Measurements from ENCODE around the gene ZNF384.

ZNF384 gene

DNA sequence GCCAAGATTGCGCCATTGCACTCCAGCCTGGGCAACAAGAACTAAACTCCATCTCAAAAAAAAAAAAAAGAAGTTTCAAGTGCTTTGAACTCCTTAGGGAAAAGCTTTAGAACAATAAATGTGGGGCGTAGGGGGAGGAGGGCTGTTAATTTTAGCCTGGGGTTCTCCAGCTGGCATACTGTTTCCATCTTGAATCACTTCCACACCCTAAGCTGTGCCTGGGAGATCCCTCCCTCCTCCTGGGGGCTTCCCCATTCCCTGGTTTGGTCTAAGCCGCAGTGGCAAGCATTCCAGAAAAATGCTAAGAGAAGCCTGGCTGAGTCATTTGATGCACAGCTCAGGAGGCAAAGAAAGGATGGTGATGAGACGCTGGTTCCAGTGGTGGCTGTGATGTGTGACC, 2.3 kb upstream of the ZNF384 start:
- TF ChIP-seq, protein P1, sequence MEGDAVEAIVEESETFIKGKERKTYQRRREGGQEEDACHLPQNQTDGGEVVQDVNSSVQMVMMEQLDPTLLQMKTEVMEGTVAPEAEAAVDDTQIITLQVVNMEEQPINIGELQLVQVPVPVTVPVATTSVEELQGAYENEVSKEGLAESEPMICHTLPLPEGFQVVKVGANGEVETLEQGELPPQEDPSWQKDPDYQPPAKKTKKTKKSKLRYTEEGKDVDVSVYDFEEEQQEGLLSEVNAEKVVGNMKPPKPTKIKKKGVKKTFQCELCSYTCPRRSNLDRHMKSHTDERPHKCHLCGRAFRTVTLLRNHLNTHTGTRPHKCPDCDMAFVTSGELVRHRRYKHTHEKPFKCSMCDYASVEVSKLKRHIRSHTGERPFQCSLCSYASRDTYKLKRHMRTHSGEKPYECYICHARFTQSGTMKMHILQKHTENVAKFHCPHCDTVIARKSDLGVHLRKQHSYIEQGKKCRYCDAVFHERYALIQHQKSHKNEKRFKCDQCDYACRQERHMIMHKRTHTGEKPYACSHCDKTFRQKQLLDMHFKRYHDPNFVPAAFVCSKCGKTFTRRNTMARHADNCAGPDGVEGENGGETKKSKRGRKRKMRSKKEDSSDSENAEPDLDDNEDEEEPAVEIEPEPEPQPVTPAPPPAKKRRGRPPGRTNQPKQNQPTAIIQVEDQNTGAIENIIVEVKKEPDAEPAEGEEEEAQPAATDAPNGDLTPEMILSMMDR (IDR thresholded peaks at IDR 0.05; ENCODE audit: insufficient read depth, low read depth, low read length, missing control alignments): no peak
- no peak for DNase-seq (ENCODE audit: low read depth)
- no peak overlapping the region for H3K4me3 ChIP-seq (ENCODE audit: low read depth, low read length)

DNA sequence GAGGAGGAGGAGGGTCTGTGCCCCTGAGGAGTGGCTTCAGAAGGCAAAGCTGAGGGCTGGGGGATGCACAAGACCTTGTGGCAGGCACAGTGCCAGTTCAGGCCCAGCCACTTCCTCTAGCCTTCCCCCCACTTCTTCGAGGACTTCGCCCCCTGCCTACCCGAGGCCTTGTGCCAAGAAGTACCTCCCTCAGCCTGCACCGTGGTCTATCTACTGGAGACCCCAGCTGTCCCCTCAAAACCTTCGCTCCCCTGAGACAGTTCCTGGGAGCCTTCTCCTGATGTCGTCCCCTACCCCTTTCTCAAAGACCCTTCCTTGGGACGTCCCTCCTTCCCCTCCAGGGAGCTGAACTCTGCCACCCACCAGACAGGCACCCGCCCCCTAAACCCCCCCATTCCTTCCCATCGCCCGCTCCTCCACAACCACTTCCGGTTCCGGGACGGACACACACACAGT, 604 bp downstream of the ZNF384 start:
- TF ChIP-seq, protein P1 (IDR thresholded peaks at IDR 0.05; ENCODE audit: insufficient read depth, low read depth, low read length, missing control alignments): no peak
- peak; percentile 65 for DNase-seq (ENCODE audit: low read depth)
- H3K4me3 ChIP-seq (ENCODE audit: low read depth, low read length): peak overlapping the region; percentile 88

DNA sequence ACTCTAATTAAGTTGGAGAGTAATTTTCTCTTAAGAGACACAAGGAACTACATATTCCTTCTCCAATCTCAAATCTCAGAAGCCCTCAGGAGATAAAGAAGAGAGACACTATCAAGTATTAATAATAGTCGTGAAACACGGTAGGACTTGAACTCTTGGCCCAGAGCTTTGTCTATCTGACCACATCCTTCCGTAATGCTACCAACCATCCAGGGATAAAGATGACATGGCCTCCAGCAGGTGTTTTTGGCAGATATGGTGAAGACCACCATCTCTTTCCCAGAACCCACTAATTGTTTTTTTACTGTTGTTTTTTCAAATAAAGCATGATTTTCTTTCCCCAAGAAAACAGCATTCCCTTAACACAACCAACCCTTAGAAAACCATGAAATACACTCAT, 3.4 kb downstream of the ZNF384 start:
- DNase-seq (ENCODE audit: low read depth): no peak
- TF ChIP-seq, protein P1 (IDR thresholded peaks at IDR 0.05; ENCODE audit: insufficient read depth, low read depth, low read length, missing control alignments): no peak
- no peak overlapping the region for H3K4me3 ChIP-seq (ENCODE audit: low read depth, low read length)

DNA sequence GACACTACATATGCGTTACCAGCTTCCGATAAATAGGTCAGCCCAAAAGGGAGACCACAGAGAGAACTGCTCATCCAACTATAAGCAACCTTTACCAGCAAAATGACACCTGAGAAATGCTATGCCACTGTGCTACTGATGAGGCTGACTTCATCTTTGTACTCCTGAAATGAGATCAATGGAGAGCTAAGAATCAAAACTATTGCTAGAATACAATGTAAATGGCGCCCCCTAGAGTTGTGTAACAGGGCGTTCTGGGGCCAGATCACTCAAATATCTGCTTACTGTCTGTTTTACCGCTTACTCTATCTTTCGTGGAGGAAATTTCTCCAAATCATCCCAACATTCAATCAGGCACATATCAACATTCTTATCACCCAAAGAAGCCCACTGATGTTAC, 4.6 kb downstream of the ZNF384 start:
- TF ChIP-seq, protein P1 (IDR thresholded peaks at IDR 0.05; ENCODE audit: insufficient read depth, low read depth, low read length, missing control alignments): peak; percentile 52
- no peak overlapping the region for H3K4me3 ChIP-seq (ENCODE audit: low read depth, low read length)
- peak; percentile 64 for DNase-seq (ENCODE audit: low read depth)

DNA sequence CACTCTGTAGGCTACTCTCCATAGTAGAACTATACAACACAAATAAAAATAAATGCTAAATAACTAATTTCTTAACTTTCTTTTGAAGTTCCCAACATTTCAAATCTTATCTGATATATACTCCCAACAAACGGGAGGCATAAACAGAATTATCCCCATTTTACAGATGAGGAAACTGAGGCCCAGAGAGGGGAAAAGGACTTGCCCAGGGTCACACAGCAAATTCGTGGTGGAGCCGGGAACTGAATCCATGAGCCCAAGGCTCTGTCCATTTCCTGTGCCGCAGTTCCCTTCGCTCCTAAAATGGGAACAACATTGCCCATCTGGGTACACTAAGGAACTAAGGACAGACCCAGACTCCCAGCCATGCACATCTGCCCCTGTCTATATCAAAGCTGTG, 12.2 kb downstream of the ZNF384 start:
- TF ChIP-seq, protein P1 (IDR thresholded peaks at IDR 0.05; ENCODE audit: insufficient read depth, low read depth, low read length, missing control alignments): no peak
- DNase-seq (ENCODE audit: low read depth): no peak
- no peak overlapping the region for H3K4me3 ChIP-seq (ENCODE audit: low read depth, low read length)

DNA sequence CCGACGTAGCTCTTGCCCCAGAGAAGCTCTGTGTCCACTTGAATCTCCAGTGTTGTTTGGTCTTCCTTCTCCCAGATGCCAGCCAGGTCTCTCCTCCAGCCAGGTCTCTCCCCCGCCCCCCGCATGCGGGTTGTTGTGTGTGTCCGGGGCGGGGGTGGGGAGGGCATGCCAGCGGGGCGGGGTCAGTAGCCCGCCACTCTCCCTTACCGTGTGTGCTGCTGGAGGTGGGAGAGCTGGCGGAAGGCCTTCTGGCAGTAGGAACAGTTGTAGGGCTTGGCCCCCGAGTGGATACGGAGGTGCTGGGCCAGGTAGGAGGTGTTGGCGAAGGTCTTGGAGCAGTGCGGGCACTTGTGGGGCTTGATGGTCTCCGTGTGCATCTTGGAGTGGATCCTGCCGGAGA, 17.0 kb downstream of the ZNF384 start:
- TF ChIP-seq, protein P1 (IDR thresholded peaks at IDR 0.05; ENCODE audit: insufficient read depth, low read depth, low read length, missing control alignments): no peak
- H3K4me3 ChIP-seq (ENCODE audit: low read depth, low read length): no peak overlapping the region
- no peak for DNase-seq (ENCODE audit: low read depth)

DNA sequence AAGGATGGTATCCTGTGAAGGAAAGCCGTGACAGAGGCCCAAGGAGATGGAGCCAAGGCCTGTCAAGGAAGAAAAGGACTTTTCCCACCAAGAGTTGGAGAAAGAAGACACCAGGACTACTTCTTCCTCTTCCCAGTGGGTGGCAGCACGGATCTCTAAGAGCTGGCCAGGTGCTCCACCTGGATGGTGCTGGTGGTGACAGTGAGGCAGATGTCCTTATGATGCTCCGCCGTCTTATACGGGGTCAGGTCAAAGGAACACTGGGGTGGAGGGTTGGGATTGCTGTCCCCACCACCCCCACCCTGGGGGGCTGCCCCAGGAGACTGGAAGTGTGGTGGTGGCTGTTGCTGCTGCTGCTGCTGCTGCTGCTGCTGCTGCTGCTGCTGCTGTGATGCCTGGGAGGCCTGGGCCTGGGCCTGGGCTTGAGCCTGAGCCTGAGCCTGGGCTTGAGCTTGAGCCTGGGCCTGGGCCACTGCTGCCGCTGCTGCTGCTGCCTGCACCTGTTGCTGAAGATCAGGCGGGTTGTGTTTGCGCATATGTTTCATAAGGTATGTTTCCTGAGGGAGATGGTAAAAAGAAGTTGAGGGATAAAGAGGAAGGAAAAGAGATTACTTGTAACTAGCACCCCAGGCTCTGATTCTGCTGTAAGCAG, 21.5 kb downstream of the ZNF384 start:
- TF ChIP-seq, protein P1 (IDR thresholded peaks at IDR 0.05; ENCODE audit: insufficient read depth, low read depth, low read length, missing control alignments): no peak
- no peak overlapping the region for H3K4me3 ChIP-seq (ENCODE audit: low read depth, low read length)
- no peak for DNase-seq (ENCODE audit: low read depth)

Data from GM12865 (cell line).